Nephron progenitor cell (in vitro differentiated cells): ENCODE measurements around the gene MAP2K2.
A peak's percentile ranks its signal among the peaks of the same experiment; 100 is the strongest.

Source experiments
- DNase-seq: peaks from one replicate; pipeline ENCODE4 v3.0.0; 2021
- H3K27ac Mint-ChIP-seq: 2 replicates; pipeline ENCODE4 v1.8.0; 2021; ENCODE audit warnings: mild to moderate bottlenecking, moderate library complexity, mixed read lengths
- H3K27me3 Mint-ChIP-seq: 2 replicates; pipeline ENCODE4 v1.8.0; 2021; ENCODE audit warnings: mild to moderate bottlenecking, low read depth, mixed read lengths; ENCODE audit not compliant: poor library complexity
- H3K36me3 Mint-ChIP-seq: 2 replicates; pipeline ENCODE4 v1.8.0; 2021; ENCODE audit warnings: low read depth, mixed read lengths
- H3K4me1 Mint-ChIP-seq: 2 replicates; pipeline ENCODE4 v1.8.0; 2021; ENCODE audit warnings: mixed read lengths
- H3K4me3 Mint-ChIP-seq: 2 replicates; pipeline ENCODE4 v1.8.0; 2021; ENCODE audit warnings: mild to moderate bottlenecking, moderate library complexity, mixed read lengths
- H3K9me3 Mint-ChIP-seq: 2 replicates; pipeline ENCODE4 v1.8.0; 2021; ENCODE audit warnings: mild to moderate bottlenecking, moderate library complexity, mixed read lengths
- TF ChIP-seq, protein P1 (sequence below): fragments of 200-600 bp; sonication (generic); IDR thresholded peaks from 2 replicates; pipeline ENCODE4 v1.5.0; 2021; ENCODE audit warnings: antibody characterized with exemption

Gene MAP2K2

DNA sequence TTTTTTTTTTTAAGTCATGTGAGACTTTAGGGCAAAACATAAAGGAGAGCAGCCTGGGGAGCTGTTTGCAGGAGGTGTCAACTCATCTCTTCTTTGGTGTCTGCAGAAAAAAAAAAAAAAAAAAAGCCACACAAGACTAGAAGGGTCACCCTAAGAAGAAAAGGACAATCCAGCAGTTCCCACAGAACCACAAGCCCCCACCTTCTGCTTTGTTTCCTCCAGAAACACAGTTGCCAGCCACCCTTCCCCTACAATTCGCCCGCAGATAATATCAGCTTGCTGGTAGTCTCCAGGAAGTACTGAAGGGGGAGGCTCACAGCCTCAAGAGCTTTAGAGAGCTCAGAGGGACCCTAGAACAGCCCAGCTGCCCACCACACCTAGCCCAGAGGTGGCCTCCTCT is 34.9 kb downstream of the MAP2K2 start:
- Mint-ChIP-seq H3K4me1 (peaks cover 8% of the 10 kb centered on the region), H3K27ac (peak overlapping the region; percentile 64), H3K36me3 (peaks cover 8% of the 10 kb centered on the region), H3K9me3 (no peaks in the 10 kb centered on the region), H3K4me3 (no peak overlapping the region), H3K27me3 (no peaks in the 10 kb centered on the region)
- TF ChIP-seq, protein P1, sequence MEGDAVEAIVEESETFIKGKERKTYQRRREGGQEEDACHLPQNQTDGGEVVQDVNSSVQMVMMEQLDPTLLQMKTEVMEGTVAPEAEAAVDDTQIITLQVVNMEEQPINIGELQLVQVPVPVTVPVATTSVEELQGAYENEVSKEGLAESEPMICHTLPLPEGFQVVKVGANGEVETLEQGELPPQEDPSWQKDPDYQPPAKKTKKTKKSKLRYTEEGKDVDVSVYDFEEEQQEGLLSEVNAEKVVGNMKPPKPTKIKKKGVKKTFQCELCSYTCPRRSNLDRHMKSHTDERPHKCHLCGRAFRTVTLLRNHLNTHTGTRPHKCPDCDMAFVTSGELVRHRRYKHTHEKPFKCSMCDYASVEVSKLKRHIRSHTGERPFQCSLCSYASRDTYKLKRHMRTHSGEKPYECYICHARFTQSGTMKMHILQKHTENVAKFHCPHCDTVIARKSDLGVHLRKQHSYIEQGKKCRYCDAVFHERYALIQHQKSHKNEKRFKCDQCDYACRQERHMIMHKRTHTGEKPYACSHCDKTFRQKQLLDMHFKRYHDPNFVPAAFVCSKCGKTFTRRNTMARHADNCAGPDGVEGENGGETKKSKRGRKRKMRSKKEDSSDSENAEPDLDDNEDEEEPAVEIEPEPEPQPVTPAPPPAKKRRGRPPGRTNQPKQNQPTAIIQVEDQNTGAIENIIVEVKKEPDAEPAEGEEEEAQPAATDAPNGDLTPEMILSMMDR = no peak
- DNase-seq = no peak

DNA sequence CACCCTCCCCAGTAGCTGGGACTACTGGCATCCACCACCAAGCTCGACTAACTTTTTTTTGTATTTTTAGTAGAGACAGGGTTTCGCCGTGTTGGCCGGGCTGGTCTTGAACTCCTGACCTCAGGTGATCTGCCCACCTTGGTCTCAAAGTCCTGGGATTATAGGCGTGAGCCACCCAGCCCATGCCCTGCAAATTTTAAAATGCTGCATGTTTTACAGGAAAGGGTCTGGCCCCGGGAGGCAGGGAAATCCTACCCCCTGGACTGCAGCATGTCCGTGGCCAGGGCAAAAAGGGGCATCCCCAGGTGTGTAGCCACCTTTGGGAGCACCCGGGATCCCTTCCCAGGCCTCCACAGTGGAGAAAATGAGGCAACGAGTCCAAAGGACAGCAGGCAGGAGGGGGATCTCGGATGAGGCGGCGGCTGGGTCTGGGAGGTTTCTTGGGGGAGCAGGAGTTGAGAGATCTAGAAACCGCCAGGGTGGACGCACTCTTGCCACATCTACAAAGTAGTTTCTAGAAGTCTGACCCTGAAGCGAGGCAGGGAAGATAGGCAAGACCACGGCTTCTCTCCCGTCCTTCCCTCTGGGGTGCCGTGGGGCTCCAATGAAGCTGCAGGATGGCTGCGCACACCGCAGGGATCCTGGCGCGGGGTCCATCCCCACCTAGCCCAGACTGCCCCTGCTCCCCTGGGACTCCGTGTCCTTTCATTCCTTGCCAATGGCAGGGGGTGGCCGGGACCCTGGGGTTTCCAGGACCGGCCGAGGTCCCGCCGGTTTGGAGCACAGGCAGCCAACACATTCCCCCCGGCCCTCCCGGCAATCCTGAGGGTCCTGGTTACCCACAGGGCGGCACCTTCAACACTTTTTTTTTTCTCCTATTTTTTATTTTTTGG is 35.9 kb downstream of the MAP2K2 start:
- Mint-ChIP-seq H3K27ac (peak overlapping the region; percentile 64), H3K4me3 (no peak overlapping the region), H3K27me3 (no peaks in the 10 kb centered on the region), H3K9me3 (no peaks in the 10 kb centered on the region), H3K4me1 (peaks cover 14% of the 10 kb centered on the region), H3K36me3 (no peaks in the 10 kb centered on the region)
- no peak for DNase-seq
- TF ChIP-seq, protein P1 = no peak

- Mint-ChIP-seq H3K36me3 (no peaks in the 10 kb centered on the region), H3K9me3 (no peaks in the 10 kb centered on the region), H3K4me1 (peaks cover 20% of the 10 kb centered on the region), H3K27ac (peak overlapping the region; percentile 68), H3K27me3 (no peaks in the 10 kb centered on the region), H3K4me3 (no peak overlapping the region)
- DNase-seq = no peak
- TF ChIP-seq, protein P1 = no peak
These were observed 37.5 kb downstream of the MAP2K2 start for GRCh38 chr19:4086411-4086867.

GRCh38 chr19:4084547-4084877 is 39.4 kb downstream of the MAP2K2 start:
- DNase-seq = no peak
- TF ChIP-seq, protein P1 = no peak
- Mint-ChIP-seq H3K27ac (no peak overlapping the region), H3K9me3 (no peaks in the 10 kb centered on the region), H3K4me1 (peaks cover 20% of the 10 kb centered on the region), H3K27me3 (peaks cover under 1% of the 10 kb centered on the region), H3K4me3 (no peak overlapping the region), H3K36me3 (no peaks in the 10 kb centered on the region)

DNA sequence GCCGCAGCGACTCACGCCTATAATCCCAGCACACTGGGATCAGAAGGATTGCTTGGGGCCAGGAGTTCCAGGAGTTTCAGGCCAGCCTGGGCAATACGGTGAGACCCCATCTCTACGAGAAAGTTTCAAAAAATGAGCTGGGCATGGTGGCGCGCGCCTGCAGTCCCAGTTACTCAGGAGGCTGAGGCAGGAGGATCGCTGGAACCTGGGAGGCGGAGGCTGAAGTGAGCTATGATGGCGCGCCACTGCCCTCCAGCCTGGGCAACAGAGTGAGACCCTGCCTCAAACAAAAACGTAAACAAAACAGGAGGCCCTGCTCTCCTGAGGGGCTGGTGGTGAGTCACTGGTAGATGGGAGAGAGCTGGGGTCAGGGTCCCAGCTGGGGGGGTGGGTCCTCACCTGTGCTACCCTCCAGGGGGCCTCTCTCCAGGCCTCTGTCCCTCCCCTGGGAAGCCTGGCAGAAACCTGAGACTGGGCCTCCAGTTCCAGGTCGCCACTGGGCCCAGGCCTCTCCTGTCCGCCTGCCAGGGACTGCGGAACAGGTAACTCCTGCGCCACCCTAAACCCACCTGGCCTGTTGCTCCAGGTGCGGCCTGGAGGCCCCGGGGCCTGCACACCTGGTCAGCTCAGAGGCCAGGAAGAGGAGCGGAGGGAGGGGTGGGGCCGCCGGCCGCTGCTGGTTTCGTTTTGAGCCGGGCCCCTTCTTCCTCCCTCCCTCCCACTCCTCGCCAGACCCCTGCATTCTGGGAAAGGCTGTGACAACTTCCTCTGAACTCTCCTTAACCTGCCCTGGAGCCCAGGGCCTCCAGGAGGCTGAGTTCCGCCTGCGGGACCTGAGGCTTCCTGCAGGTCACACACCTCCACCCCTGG is 40.0 kb downstream of the MAP2K2 start:
- H3K4me1 Mint-ChIP-seq = peaks cover 20% of the 10 kb centered on the region
- H3K9me3 Mint-ChIP-seq = no peaks in the 10 kb centered on the region
- no peak overlapping the region for H3K27ac Mint-ChIP-seq
- no peak for DNase-seq
- TF ChIP-seq, protein P1 = no peak
- H3K27me3 Mint-ChIP-seq = peaks cover 6% of the 10 kb centered on the region
- no peak overlapping the region for H3K4me3 Mint-ChIP-seq
- H3K36me3 Mint-ChIP-seq = no peaks in the 10 kb centered on the region
